ENCODE measurements around the gene OSBPL9.
A peak's percentile ranks its signal among the peaks of the same experiment; 100 is the strongest.

The OSBPL9 gene, protein sequence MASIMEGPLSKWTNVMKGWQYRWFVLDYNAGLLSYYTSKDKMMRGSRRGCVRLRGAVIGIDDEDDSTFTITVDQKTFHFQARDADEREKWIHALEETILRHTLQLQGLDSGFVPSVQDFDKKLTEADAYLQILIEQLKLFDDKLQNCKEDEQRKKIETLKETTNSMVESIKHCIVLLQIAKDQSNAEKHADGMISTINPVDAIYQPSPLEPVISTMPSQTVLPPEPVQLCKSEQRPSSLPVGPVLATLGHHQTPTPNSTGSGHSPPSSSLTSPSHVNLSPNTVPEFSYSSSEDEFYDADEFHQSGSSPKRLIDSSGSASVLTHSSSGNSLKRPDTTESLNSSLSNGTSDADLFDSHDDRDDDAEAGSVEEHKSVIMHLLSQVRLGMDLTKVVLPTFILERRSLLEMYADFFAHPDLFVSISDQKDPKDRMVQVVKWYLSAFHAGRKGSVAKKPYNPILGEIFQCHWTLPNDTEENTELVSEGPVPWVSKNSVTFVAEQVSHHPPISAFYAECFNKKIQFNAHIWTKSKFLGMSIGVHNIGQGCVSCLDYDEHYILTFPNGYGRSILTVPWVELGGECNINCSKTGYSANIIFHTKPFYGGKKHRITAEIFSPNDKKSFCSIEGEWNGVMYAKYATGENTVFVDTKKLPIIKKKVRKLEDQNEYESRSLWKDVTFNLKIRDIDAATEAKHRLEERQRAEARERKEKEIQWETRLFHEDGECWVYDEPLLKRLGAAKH

DNA sequence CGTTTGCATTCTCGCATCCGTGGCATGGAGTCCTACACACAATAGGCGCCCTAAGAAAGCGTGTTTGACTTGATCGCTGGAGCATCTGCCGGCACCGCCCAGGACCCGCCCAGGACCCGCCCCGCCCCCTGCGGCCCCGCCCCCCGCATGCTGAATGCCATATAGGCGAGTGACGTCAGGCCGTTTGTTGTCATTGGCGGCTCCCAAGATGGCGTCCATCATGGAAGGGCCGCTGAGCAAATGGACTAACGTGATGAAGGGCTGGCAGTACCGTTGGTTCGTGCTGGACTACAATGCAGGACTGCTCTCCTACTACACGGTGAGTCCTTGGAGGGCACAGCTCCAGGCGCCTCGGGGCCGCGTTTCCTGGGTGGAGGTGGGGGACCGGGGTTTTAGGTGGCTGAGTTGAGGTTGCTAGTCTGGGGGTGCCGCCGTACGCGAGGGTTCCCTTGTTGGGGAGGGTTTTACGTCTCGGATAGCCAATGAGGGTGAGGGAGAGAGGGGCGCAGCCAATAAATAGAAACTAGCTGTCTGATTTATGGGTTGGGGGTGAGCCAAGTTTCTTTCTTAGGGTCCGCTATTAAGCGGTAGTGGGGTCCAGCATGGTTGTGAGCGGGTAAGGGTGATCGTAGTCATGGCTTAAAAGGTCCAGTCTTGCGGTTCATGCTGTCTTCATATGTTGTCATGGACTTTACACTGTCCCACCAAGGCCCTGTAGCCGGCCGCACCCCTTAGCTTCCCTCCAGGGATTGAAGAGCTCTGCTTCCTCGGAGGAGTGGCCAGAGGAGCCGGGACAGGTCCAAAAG is at the start of gene OSBPL9:
OSBPL9 (plus strand) TSS at position 190 of the 806 bp plus-strand sequence; CDS start at position 209, 19 bp downstream.
- DNase-seq: peak; percentile 81

DNA sequence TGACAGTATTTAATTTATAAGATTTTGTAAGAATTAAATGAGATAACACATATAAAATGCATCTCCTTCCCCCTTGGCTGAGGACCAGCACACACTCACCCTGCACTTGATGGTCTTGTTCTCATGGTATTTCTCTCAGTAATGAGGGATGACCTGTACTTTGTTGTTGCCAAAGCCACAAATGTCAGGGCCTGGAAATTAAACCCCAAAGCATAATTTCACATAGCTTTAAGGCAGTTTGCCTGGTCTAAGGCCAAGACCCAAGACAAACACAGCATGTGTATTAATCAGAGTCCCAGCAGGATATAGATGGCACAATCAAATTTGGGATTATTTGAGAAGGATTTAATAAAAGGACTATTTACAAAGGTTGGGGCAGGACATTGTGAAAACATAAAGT is 49.2 kb upstream of the OSBPL9 start:
- no peak for DNase-seq

DNA sequence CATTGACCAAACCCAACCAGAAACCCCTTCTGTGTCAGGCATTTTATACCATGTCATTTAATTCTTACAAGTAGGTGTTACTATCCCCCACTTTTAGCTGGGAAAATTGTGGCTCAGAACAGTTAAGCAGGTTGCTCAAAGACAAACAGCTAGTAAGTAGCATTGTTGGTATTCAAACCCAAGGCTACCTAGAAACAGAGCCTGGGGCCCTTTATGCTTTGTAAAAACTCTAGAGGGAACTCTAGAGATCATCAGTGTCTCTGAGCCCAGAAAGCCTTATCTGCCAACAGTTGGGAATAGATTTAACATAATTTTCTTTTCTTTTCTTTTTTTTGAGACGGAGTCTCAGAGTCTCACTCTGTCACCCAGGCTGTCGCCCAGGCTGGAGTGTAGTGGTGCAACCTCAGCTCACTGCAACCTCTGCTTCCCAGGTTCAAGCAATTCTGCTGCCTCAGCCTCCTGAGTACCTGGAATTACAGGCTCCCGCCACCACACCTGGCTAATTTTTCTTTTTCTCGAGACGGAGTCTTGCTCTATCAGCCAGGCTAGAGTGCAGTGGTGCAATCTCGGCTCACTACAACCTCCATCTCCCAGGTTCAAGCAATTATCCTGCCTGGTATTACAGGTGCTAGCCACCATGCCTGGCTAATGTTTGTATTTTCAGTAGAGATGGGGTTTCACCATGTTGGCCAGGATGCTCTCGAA is 48.5 kb upstream of the OSBPL9 start:
- DNase-seq: no peak

DNA sequence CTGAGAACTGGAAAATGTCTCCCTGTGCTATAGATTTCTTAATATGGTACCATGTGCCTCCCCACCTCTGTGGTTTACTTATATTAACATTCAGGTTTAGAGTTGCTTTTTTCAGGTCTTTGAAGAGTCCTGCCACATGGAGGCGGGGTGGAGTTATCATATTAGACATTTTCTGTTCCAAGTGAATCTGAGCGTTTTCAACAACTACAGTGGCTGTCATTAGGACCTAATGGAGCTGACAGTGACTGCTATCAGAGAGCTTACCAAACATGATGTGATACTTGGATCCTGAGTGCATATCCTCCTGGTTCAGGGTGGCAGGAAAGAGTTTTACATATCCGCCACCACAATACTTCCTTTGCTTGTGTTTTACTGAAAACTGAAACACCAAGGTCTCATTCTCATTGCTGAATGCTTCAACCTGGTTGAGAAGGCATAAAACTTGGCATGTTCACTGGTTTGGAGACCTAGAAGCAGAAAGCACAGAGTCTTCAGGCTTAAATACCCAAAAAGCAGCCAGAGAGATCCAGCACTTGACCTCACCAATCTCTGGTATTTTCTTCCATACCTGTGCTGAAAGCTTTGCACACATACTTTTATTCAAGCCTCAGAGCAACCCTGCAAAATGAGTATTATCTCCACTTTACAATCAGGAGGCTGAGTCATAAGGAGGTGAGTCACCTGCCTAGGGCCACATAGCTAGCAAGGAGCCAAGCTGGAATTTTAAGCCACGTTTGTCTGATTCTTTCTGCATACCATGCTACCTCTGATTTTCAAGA is 47.4 kb upstream of the OSBPL9 start:
- peak; percentile 7 for DNase-seq

DNA sequence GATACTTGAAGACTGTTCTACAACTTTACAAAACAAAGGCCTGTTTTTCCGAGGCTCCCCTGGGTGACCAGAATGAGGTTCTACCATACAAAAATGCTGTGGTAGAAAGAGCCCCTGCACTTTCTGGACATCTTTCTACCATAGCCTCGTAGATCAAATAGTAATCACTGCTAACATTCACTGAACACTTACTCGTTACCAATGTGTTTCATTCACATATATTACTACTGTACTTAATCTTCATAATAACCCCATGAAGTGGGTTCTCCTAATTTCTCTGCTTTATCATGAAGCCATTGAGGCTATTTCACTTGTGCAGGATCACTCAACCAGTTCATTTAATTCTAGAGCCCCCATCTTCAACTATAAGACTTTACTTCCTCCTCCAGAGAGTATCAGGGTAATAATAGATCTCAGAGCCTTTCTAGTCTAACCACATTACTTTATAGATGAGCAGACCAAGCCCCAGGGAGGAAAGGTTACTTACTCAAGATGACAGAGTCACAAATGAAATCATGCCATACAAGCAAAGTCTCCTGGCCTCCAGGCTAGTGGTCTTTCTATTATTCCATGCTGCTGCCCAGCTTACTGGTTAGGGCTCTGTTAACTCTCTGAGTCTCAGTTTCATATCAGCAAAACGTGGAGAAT is 46.7 kb upstream of the OSBPL9 start:
- DNase-seq: no peak

DNA sequence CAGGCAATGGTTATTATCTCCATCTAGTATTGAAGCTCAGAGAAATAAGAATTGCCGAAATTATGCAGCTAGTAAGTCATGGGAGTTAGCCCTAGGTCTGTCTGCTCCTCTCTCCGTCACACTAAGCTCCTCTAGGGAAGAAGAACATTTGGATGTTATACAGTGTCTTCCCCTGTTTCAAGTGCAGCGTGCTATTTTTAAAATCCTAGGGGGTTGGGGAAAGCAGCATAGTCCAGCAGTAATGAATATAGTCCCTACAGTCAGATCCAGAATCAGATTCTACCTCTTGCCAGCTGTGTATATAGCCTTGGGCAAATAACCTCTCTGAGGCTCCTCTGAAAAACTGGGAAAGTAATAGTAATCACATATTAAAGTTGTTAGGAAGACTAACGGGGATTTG is 44.5 kb upstream of the OSBPL9 start:
- no peak for DNase-seq

DNA sequence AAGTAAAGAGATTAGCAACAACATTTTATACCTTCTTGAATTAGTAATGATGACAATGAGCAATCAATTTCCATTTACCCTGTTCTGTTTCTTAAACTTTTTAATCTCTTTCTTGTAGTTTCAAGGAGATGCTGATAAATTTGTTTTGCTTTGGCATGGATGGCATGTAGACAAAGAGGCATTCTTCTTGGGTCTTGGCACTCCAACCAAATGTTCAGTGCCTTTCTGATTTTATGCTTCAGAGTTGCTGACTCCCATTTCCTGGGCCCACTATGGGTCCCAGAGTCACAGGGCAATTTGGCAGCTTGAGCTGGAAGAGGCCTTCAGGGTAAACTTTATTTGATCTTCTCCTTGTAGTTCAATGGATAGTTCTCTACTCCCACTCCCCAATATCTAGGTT is 42.1 kb upstream of the OSBPL9 start:
- DNase-seq: no peak

DNA sequence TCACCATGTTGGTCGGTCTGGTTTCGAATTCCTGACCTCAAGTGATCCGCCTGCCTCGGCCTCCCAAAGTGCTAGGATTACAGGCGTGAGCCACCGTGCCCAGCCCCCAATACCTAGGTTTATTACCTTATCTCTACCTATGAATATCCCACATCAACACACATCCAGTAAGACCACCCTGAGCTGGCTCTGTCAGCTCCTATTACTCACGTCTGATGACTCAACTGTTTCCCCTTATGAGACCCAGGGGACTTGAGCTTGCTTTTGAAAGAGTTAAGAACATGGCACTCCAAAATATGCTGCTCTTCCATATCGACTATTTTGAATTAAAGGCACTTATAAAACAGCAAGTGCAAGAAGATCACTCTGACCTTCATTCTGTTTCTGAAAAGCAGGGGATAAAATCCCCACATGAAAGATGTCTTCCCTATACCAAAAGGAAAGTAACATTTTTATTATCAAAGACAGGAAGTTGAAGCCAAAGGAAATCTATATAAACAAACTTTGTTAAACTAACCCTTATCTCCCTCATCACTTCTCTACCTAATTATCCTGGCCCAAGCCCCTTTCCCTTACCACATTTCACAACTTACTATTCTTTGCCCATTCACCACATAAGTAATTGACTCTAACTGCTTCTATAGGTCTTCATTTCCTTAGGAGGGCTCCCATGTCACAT is 41.3 kb upstream of the OSBPL9 start:
- DNase-seq: no peak

DNA sequence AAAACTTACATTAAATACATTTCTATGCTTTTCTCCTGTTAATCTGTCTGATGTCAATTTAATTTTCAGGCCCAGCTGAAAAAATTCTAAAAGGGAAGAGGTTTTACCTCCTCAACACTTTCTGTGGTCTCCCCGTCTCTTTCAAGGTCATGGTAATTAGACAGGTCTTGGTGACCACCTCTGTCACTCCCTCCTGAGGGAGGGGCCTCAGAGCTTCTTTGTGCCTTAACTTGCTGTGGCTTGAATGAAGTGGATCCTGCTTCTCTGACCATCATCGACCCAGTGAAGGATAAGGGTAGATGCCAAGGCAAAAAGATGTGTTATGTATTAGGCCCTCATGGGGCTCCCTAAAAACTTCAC is 40.8 kb upstream of the OSBPL9 start:
- no peak for DNase-seq

DNA sequence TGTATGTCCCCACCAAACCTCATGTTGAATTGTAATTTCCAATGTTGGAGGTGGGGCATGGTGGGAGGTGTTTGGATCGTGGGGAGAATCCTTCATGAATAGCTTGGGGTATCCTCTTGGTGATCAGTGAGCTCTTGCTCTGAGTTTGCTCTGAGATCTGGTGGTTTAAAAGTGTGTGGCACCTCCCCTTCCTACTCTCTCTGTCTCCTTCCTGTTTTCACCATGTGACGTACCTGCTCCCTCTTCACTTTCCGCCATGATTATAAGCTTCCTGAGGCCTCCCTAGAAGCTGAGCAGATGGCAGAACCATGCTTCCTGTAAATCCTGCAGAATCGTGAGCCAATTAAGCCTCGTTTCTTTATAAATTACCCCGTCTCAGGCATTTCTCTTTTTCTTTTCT is 40.0 kb upstream of the OSBPL9 start:
- no peak for DNase-seq

DNA sequence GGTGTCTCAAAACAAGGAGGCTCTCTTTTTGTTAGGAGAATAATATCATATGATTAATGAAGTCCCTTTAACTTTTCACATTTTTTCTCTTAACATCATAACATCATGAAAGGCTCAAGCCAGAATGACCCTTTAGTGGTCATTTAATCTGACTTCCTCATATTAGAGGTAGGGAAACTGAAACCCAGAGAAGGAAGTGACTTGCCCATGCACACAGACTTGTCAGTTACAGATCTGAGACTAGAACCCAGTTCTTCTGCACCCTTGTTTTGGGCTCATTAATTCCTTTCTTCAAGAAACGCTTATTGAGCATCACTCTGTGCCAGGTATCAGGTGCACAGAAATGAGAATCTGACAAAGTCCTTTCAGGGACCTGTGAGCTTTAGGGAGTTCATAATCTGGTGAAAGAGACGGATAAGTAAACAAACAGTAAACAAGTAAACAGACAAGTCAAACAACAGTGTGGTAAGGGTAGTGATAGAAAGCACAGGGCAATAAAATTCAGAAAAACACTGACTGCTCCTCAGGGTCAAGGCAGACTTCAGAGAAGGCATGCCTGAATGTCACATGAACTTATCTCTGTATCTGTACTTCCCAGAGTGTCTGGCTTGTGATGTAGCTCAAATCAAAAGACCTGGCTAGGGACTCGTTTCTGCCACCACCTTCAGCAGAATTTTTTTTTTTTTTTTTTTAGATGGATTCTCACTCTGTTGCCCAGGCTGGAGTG is 38.3 kb upstream of the OSBPL9 start:
- no peak for DNase-seq

DNA sequence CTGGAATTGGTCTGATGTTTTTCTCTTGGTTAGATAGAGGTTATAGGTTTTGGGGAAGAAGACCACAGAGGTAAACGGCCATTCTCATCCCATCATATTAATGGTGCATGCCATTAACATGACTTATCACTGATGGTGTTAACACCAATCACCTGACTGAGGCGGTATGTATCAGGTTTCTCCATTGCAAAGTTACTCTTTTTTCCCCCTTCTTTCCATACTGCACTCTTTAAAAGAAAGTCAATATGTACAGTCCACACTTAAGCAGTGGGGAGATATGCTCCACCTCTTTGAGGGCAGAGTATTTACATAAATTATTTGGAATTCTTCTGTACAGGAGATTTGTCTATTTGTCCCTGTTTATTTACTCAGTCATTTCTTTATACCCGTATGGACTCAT is 35.7 kb upstream of the OSBPL9 start:
- no peak for DNase-seq

DNA sequence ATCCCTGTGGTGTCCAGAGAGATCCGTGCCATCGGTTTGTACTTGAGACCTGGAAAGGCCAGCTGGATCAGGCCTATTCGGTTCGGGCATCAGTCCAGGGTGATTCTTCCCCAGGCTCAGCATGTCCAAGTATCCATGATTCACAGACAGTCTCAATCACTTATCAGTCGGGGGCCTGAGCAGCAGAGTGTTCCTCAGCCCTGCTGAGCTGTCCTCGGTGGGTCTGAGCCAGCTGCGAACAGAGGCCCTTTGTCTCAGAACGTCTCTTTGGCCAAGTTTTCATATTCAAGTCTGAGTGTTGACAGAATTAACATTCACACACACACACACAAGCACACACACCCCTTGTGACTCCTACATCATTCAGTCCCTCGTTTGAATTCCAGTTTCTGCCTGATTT is 33.4 kb upstream of the OSBPL9 start:
- DNase-seq: no peak

DNA sequence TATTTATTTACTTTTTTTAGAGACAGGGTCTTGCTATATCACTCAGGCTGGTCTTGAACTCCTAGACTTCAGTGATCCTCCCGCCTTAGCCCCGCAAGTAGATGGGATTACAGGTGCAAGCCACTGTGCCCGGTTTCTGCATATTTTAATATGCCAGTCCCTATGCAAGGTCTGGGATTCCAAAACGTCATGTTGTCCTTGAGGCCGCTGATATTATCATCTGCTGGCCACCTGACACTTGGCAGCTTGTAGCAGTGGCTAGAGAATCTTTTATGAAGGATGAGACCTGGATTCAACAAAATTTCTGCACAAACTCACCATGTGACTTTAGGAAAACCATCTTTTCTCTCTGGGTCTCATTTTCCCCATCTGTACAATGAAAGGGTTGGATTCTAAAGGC is 32.9 kb upstream of the OSBPL9 start:
- DNase-seq: no peak

DNA sequence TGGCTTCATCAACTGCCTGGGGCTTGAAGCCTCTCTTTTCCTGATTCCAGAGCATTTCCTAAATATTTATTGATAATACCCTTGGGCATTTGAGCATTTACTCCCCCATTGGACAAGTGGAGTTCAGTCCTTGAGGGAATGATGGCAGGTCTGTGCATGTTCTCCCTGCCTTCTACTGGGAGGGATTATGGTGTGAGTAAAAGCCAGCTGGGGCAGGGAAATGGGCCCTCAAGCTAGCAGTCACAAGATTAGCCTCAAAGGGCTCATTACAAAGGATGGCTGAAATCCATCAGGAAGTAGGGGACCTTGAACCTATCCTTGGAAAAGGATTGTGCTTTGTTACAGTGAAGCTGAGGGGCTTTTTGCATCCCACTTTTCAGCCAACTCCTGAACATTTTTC is 24.2 kb upstream of the OSBPL9 start:
- no peak for DNase-seq

DNA sequence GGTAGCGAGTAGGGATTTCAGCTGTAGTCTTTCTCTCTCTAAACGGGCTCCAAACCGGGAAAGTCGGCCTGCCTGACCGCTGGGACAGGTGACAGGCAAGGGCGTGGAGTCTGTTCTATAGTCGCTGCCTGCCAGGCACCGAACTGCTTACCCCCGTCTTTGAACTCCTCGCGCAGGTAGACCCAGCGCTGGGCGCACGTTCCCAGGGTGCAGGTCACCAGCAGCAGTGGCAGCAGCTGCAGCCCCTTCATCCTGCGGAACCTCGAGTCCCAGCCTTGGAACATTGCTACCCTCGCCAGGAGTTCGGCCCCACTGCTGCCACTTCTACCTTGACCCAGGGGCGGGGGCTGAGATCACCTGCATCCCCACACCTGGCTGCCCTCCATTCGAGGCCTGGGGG is 22.2 kb upstream of the OSBPL9 start:
- DNase-seq: no peak

DNA sequence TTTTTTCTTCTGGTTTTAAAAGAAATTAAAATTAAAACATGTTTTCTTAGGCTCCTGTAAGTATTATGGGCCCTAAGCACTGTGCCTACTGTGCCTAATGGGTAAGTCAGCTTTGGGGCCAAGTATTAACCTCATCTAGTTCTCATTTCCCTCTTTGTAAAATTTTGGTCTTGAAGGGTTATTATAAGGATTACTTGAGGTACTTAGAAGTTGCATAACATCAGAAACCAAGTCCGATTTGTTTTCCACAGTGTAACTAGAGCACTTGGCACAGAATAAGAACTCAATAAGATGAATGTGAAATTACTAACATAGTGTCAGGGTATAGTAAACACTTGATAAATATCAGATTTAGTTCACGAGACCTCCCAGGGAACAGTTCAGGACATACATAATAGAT is 16.4 kb upstream of the OSBPL9 start:
- no peak for DNase-seq

DNA sequence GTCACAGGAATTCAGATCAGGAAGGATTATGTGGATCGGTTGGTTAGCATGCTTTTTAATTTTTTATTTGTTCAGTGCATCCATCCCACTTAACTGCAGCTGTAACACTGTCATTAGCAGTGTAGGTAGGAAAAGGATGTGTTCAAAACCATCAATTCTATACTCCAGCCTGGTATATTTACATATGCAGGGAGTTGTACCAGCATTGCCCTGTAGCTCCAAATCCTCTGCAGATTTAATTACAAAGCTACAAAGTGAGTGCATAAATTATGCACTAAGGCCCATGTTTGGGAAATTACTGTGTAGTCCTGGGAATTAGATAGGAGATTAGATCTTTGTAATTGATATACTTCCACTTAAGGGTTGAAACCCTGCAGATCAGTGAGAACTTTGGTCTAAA is 15.9 kb upstream of the OSBPL9 start:
- no peak for DNase-seq

DNA sequence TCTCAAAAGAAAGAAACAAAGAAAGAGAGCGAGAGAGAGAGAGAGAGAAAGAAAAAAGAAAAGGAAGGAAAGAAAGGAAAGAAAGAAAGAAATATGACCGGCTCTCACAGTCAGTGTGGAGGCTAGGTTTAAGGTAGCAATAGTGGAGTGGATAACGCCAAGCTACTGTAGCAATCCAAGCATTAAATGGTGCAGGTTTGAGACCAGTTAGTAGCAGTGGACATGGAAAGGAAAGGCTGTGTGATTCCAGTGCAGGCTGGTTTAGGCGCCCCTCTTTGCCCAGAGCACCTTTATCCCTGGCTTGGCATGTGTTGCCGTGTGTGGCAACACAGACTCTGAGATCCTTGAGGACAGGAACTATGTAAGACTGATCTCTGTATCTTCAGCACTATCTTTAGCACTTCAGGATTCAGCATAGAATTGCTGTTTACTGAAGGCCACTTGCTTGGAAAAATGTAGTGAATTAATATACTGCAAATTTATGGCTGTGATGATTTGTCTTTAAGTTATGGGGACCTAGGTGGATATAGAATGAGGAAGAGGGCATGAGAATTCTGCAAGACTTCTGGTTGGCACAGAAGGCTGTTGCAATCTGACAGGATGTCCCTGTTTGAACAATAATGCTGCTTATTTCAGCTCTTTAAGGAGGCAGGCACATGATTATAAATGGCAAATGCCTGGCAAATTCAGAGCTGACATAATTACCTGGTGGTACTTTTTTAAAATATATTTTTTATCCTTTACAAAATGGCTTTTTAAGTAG is 10.8 kb upstream of the OSBPL9 start:
- no peak for DNase-seq

DNA sequence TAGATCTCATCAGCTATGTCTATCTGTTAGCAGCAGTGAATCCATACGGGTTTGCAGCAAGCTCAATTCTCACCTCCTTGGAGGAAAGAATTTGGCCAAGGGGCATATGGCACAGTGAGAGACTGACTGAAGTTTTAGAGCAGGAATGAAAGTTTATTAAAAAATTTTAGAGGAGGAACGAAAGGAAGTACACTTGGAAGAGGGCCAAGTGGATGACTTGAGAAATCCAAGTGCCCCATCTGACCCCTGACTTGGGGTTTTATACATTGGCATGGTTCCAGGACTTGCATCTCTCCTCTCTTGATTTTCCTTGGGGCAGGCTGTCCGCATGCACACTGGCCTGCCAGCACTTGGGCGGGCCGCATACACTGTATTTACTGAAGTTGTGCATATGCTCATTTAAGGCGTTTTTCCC is 9.2 kb upstream of the OSBPL9 start:
- DNase-seq: no peak
